GM23338 (cell line): ENCODE measurements around the gene AP1G1. TPM values are rescaled to one million over a fixed set of nuclear protein-coding genes. Genes with fewer than 3 reads are reported as not detected.

Source experiments
- ATAC-seq: fragments of 200-7000 bp; cut with Tn5 transposase; 3 replicates; pipeline ENCODE4 v1.9.1; 2020
- DNase-seq: peaks from one replicate; pipeline ENCODE4 v3.0.0-alpha.2; 2015; ENCODE audit warnings: low spot score
- H2AFZ ChIP-seq: fragments of 200-600 bp; sonication (generic); 2 replicates; pipeline ENCODE4 v1.8.0; 2016; ENCODE audit warnings: antibody characterized with exemption, mild to moderate bottlenecking, moderate library complexity
- H3F3A ChIP-seq: fragments of 200-600 bp; sonication (generic); replicated peaks from 2 replicates; pipeline ENCODE4 v1.8.0; 2017; ENCODE audit warnings: antibody characterized with exemption, mixed run types, low read depth
- H3K27ac ChIP-seq: fragments of 200-600 bp; sonication (generic); 2 replicates; pipeline ENCODE4 v1.6.1; 2016; ENCODE audit warnings: low read depth
- H3K27me3 ChIP-seq: fragments of 200-600 bp; sonication (generic); 2 replicates; pipeline ENCODE4 v1.8.0; 2016; ENCODE audit warnings: mild to moderate bottlenecking, mixed run types, moderate library complexity; ENCODE audit not compliant: insufficient read depth
- H3K36me3 ChIP-seq: fragments of 200-600 bp; sonication (generic); 2 replicates; pipeline ENCODE4 v1.8.0; 2016; ENCODE audit warnings: mild to moderate bottlenecking; ENCODE audit not compliant: insufficient read depth
- H3K4me1 ChIP-seq: fragments of 200-600 bp; sonication (generic); 2 replicates; pipeline ENCODE4 v1.8.0; 2016; ENCODE audit warnings: mild to moderate bottlenecking, moderate library complexity; ENCODE audit not compliant: insufficient read depth
- H3K4me2 ChIP-seq: fragments of 200-600 bp; sonication (generic); 2 replicates; pipeline ENCODE4 v1.7.1; 2017; ENCODE audit warnings: mixed run types
- H3K4me3 ChIP-seq: fragments of 200-600 bp; sonication (generic); 2 replicates; pipeline ENCODE4 v1.6.1; 2016; ENCODE audit warnings: mixed run types
- H3K79me2 ChIP-seq: fragments of 200-600 bp; sonication (generic); replicated peaks from 2 replicates; pipeline ENCODE4 v1.8.0; 2017; ENCODE audit warnings: mild to moderate bottlenecking; ENCODE audit not compliant: insufficient read depth
- H3K9me2 ChIP-seq: fragments of 200-600 bp; sonication (generic); 2 replicates; pipeline ENCODE4 v1.8.0; 2017; ENCODE audit not compliant: insufficient read depth
- H4K20me1 ChIP-seq: fragments of 200-600 bp; sonication (generic); replicated peaks from 2 replicates; pipeline ENCODE4 v1.8.0; 2017; ENCODE audit warnings: mild to moderate bottlenecking; ENCODE audit not compliant: insufficient read depth
- H3K27ac Mint-ChIP-seq: 2 replicates; pipeline ENCODE4 v1.8.0; 2020; ENCODE audit warnings: inconsistent platforms, mild to moderate bottlenecking, moderate library complexity, mixed read lengths
- H3K27me3 Mint-ChIP-seq: 3 replicates; pipeline ENCODE4 v1.8.0; 2022; ENCODE audit warnings: low read depth, mild to moderate bottlenecking, moderate library complexity, mixed read lengths, inconsistent platforms; ENCODE audit not compliant: insufficient read depth, poor library complexity
- H3K36me3 Mint-ChIP-seq: 3 replicates; pipeline ENCODE4 v1.8.0; 2021; ENCODE audit warnings: low read depth, mild to moderate bottlenecking, inconsistent platforms, moderate library complexity, mixed read lengths
- H3K4me1 Mint-ChIP-seq: 3 replicates; pipeline ENCODE4 v1.8.0; 2020; ENCODE audit warnings: mild to moderate bottlenecking, inconsistent platforms, mixed read lengths
- H3K4me3 Mint-ChIP-seq: 3 replicates; pipeline ENCODE4 v1.8.0; 2021; ENCODE audit warnings: moderate library complexity, mild to moderate bottlenecking, inconsistent platforms, mixed read lengths
- H3K9me3 Mint-ChIP-seq: 3 replicates; pipeline ENCODE4 v1.8.0; 2020; ENCODE audit warnings: moderate library complexity, mild to moderate bottlenecking, inconsistent platforms, mixed read lengths
- CREB1 ChIP-seq: fragments of 250-450 bp; sonication (Bioruptor Pico); IDR thresholded peaks from 2 replicates; pipeline ENCODE4 v1.5.0; 2020; ENCODE audit warnings: low read depth, mild to moderate bottlenecking, moderate library complexity
- CTCF ChIP-seq, 2 experiments: fragments of 200-600 bp in 1 of 2; sonication (generic) in 1 of 2; conservative IDR thresholded peaks; 2 replicates each; pipeline versions ENCODE4 v1.5.1 to v1.6.1; 2016 to 2017; ENCODE audit warnings: antibody characterized with exemption in 2 of 2, low read depth in 2 of 2, mild to moderate bottlenecking in 2 of 2, moderate library complexity in 1 of 2
- ETS1 ChIP-seq: IDR thresholded peaks from 2 replicates; pipeline ENCODE4 v1.6.1; 2016; ENCODE audit warnings: antibody characterized with exemption
- EZH2 ChIP-seq: fragments of 200-600 bp; sonication (generic); IDR thresholded peaks from one replicate; pipeline ENCODE4 v1.8.0; 2017; ENCODE audit warnings: antibody characterized with exemption, mild to moderate bottlenecking, low read depth; ENCODE audit not compliant: unreplicated experiment
- EZH2phosphoT487 ChIP-seq: fragments of 200-600 bp; sonication (generic); IDR thresholded peaks from one replicate; pipeline ENCODE4 v1.8.1; 2018; ENCODE audit warnings: antibody characterized with exemption; ENCODE audit not compliant: unreplicated experiment
- NANOG ChIP-seq: IDR thresholded peaks from 2 replicates; pipeline ENCODE4 v1.6.1; 2016; ENCODE audit warnings: antibody characterized with exemption, borderline replicate concordance
- POLR2AphosphoS5 ChIP-seq: IDR thresholded peaks from 2 replicates; pipeline ENCODE4 v1.6.1; 2016; ENCODE audit warnings: antibody characterized with exemption, low read depth
- REST ChIP-seq: IDR thresholded peaks from one replicate; pipeline ENCODE4 v1.6.1; 2018; ENCODE audit warnings: antibody characterized with exemption; ENCODE audit not compliant: unreplicated experiment
- STAT1 ChIP-seq: IDR thresholded peaks from one replicate; pipeline ENCODE4 v1.6.1; 2016; ENCODE audit warnings: antibody characterized with exemption; ENCODE audit not compliant: unreplicated experiment
- ZNF114 ChIP-seq: fragments of 250-450 bp; sonication (Bioruptor Pico); IDR thresholded peaks from 2 replicates; pipeline ENCODE4 v1.5.0; 2020; ENCODE audit warnings: mild to moderate bottlenecking, moderate library complexity
- ZNF331 ChIP-seq: fragments of 250-450 bp; sonication (Bioruptor Pico); IDR thresholded peaks from 2 replicates; pipeline ENCODE4 v1.5.0; 2020; ENCODE audit warnings: low read depth, mild to moderate bottlenecking, moderate library complexity
- ZNF462 ChIP-seq: fragments of 250-450 bp; sonication (Bioruptor Pico); IDR thresholded peaks from 2 replicates; pipeline ENCODE4 v1.5.0; 2020; ENCODE audit warnings: mild to moderate bottlenecking, moderate library complexity
- polyA plus RNA-seq: library from polyadenylated mRNA; unstranded; fragments of >200 nt; fragmentation: Nextera tagmentation; extraction: Ambion mirVana; gene quantifications from 2 replicates; pipeline ENCODE4 v1.2.1, GENCODE V29; 2016
- total RNA-seq: library from RNA; depleted of rRNA; stranded (reverse); fragments of >200 nt; shearing (Covaris generic); gene quantifications from 2 replicates; pipeline ENCODE4 v1.2.3, GENCODE V29; 2014

Gene AP1G1
- total and polyA plus RNA-seq, 2 experiments from 2014 or later = 16.3 to 73.3 TPM

GRCh38 chr16:71852561-71852960 is 43.9 kb upstream of the AP1G1 start (continued):
- TF ChIP-seq REST (no peak), CTCF (conservative IDR thresholded peaks at IDR 0.05; ENCODE audit: low read depth in 2 of 2) (no peak), EZH2phosphoT487 (no peak), ETS1 (no peak), ZNF331 (no peak), CREB1 (CRISPR knock-in tag) (no peak), EZH2 (no peak), ZNF114 (no peak), POLR2AphosphoS5 (no peak), STAT1 (no peak), NANOG (no peak)

- DNase-seq (no peak), ATAC-seq (no peak)
- H3K36me3 ChIP-seq = no peaks in the 10 kb centered on the region
- H3K27ac ChIP-seq = no peak overlapping the region
- peaks cover 6% of the 10 kb centered on the region for H3K4me1 Mint-ChIP-seq
- H4K20me1 ChIP-seq = peaks cover 6% of the 10 kb centered on the region; the same call in 1 of the 2 replicates
- no peaks in the 10 kb centered on the region for H3K9me2 ChIP-seq
- no peak overlapping the region for H3K4me2 ChIP-seq
- no peaks in the 10 kb centered on the region for H3K9me3 Mint-ChIP-seq
- H3K27ac Mint-ChIP-seq = no peak overlapping the region
- H3K4me1 ChIP-seq = peaks cover under 1% of the 10 kb centered on the region; the same call in 1 of the 2 replicates
- peaks cover 39% of the 10 kb centered on the region for H3K36me3 Mint-ChIP-seq
- H3K79me2 ChIP-seq = peaks cover 14% of the 10 kb centered on the region
- H3F3A ChIP-seq = no peaks in the 10 kb centered on the region; the same call in 1 of the 2 replicates
- no peak overlapping the region for H3K4me3 ChIP-seq
- no peak overlapping the region for H2AFZ ChIP-seq
- no peaks in the 10 kb centered on the region for H3K27me3 ChIP-seq
- H3K4me3 Mint-ChIP-seq = no peak overlapping the region
- H3K27me3 Mint-ChIP-seq = peaks cover 9% of the 10 kb centered on the region
- no peak for TF ChIP-seq POLR2AphosphoS5
- TF ChIP-seq EZH2phosphoT487 = no peak
- no peak for TF ChIP-seq ETS1
- no peak for TF ChIP-seq ZNF462
- TF ChIP-seq STAT1 = no peak
- no peak for TF ChIP-seq NANOG
Observed at GRCh38 chr16:71852158-71852557, 43.5 kb upstream of the AP1G1 start.
